Daoy (cell line): ENCODE results near the gene ANKRD22. TPM values are rescaled to one million over a fixed set of nuclear protein-coding genes. Genes with fewer than 3 reads are reported as not detected.

Source experiments
- DNase-seq: peaks from one replicate; pipeline ENCODE4 v3.0.0-alpha.2; 2015; ENCODE audit warnings: low read depth
- total RNA-seq: library from RNA; depleted of rRNA; stranded (reverse); fragments of >200 nt; shearing (Covaris generic); gene quantifications from 2 replicates; pipeline ENCODE4 v1.2.3, GENCODE V29; 2014; rRNA removed

Gene ANKRD22
- total RNA-seq, 1 experiment from 2014 or later = not detected

- peak; percentile 28 for DNase-seq
These were observed 51.2 kb downstream of the ANKRD22 start for GRCh38 chr10:88800152-88801125.

- DNase-seq = no peak
These were observed 56.9 kb downstream of the ANKRD22 start for GRCh38 chr10:88794731-88795130.

DNA sequence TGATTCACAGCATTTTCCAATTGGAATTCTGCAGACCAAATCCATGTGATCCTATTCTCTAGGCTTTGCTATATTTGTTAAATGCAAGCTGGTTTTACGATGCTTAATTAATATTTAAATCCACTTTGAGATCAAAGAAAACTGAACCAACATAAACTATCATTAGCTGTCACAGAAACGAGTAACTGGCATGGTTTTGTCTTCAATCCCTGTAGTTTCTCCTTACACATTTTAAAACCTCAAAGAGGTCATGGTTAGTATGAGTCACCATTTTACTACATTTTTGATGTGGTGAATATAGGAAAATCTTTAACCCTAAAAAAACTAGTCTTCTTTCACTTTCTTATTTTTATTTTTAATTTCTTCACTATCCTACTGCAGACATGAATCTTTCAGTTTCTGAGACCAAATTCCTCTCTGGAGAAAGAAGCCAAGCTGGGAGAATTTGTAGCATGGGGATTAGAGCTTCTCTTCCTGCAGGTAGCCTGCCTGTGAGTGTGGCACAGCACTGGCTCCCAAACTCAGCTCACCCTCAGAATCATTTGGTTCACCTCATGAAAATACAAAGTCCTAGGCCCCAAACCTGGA lies 57.8 kb downstream of the ANKRD22 start:
- DNase-seq = peak; percentile 16

- peak; percentile 29 for DNase-seq
These were observed 59.0 kb downstream of the ANKRD22 start for GRCh38 chr10:88792661-88793060.

DNA sequence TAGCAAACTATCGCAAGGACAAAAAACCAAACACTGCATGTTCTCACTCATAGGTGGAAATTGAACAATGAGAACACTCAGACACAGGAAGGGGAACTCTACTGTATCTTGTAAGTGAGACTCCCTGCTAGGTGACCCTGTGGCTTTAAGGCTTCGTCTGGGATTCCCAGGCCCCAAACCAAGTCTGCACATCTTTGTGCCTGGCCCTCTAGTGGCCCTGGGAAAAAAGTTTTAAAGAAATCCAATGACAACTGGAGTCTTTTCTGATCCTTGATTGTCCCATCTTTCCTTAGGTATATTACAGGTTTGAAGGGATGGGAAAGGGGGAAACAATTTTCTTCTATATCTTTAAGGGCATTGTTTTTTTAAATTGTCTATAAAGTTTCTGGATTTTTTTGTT lies 59.7 kb downstream of the ANKRD22 start:
- DNase-seq = peak; percentile 30

DNA sequence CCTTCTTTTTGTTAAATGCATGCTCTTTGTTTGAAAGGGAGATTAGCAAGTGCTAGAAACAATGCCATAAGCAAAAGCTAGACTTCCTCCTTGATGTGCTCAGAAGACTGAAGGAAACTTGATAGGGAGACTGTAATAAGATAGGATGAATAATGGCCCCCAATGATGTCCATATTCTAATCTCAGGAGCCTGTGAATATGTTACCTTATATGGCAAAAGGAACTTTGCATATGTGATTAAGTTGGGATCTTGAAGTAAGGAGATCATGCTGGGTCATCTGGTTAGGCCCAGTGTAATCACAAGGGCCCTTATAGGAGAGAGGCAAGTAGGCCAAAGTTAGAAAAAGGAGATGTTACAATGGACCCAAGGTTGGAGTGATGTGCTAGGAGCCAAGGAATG lies 62.7 kb downstream of the ANKRD22 start:
- DNase-seq = no peak

GRCh38 chr10:88787463-88787862 lies 64.2 kb downstream of the ANKRD22 start:
- DNase-seq = no peak

DNA sequence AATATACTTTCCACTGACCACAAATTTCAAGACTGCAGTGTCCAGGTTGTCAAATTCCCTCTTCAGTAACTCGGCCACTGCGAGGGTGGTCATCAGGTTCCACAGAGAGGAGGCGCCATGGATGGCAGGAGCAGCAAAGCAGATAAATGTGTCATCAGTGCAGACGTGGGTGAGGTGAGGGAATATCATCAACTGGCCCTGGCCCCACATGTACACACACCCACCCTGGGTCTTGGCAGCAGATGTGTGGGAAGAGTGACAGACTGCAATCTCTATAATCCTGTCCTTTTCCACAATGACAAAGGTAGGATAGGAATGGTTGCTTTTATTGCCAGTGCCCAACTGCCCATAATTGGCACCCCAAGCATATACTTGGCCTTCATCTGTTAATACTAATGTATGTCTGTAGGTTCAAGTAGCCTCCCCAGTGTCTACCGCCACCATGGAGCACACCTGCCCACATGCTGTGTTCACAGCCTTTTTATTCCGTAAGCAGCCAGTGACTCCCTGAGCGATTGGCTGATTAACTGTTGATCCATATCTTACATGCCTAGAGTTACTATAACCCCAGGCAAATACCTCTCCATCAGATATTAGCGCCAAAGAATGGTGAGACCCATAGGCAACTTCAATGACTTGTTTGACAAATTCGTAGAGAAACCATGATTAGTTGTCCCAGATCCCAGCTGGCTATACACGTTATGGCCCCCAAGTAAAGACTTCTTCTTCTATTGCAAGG lies 65.4 kb downstream of the ANKRD22 start:
- DNase-seq = no peak

- peak; percentile 27 for DNase-seq
These were observed 67.9 kb downstream of the ANKRD22 start for GRCh38 chr10:88783724-88784123.

- no peak for DNase-seq
These were observed 69.4 kb downstream of the ANKRD22 start for GRCh38 chr10:88782222-88782621.

- DNase-seq = no peak
These were observed 70.4 kb downstream of the ANKRD22 start for GRCh38 chr10:88781206-88781605.

Other genes with a start within 250 kb of the ANKRD22 start
- not detected in 2 replicates for gene LIPF, start 187.4 kb downstream of the ANKRD22 start, total RNA-seq
- gene LIPK, start 145.6 kb downstream of the ANKRD22 start, total RNA-seq = not detected in 2 replicates
- gene LIPN, start 91.8 kb downstream of the ANKRD22 start, total RNA-seq = not detected in 2 replicates
- gene LIPM, start 49.1 kb downstream of the ANKRD22 start, total RNA-seq = not detected in 2 replicates
- 22.9 and 23.9 TPM in 2 replicates for gene STAMBPL1, start 28.4 kb upstream of the ANKRD22 start, total RNA-seq
- 12.3 and 21.0 TPM in 2 replicates for gene ACTA2, start 100.9 kb upstream of the ANKRD22 start, total RNA-seq
- 5.2 and 5.8 TPM in 2 replicates for gene FAS, start 139.0 kb upstream of the ANKRD22 start, total RNA-seq